Neural cell (in vitro differentiated cells): ENCODE data around the gene CRLF3. TPM values are rescaled to one million over a fixed set of nuclear protein-coding genes. Genes with fewer than 3 reads are reported as not detected.

ENCODE experiments used
- H2AFZ ChIP-seq: fragments of 200-600, 300-800 bp; sonication (generic), shearing (Covaris generic); 2 replicates; pipeline ENCODE4 v1.6.0; 2014; ENCODE audit warnings: low read depth, mild to moderate bottlenecking, antibody characterized with exemption, low read length, moderate library complexity
- H3F3A ChIP-seq: fragments of 200-600 bp; shearing (Covaris generic); 2 replicates; pipeline ENCODE4 v1.6.1; 2016; ENCODE audit warnings: mild to moderate bottlenecking, moderate library complexity, mixed read lengths, antibody characterized with exemption, low read length; ENCODE audit not compliant: insufficient read depth, poor library complexity, severe bottlenecking
- H3K27ac ChIP-seq: fragments of 200-600, 300-800 bp; sonication (generic), shearing (Covaris generic); 2 replicates; pipeline ENCODE4 v1.5.1; 2014; ENCODE audit warnings: mild to moderate bottlenecking, low read length, moderate library complexity
- H3K27me3 ChIP-seq: fragments of 300-800, 200-600 bp; sonication (generic), shearing (Covaris generic); 2 replicates; pipeline ENCODE4 v1.6.0; 2014; ENCODE audit warnings: mild to moderate bottlenecking, low read depth, low read length, moderate library complexity; ENCODE audit not compliant: insufficient read depth
- H3K36me3 ChIP-seq: fragments of 300-800, 200-600 bp; sonication (generic), shearing (Covaris generic); 2 replicates; pipeline ENCODE4 v1.5.1; 2014; ENCODE audit warnings: mild to moderate bottlenecking, antibody characterized with exemption, low read length, moderate library complexity; ENCODE audit not compliant: insufficient read depth
- H3K4me2 ChIP-seq: fragments of 300-800, 200-600 bp; sonication (generic), shearing (Covaris generic); 2 replicates; pipeline ENCODE4 v1.6.0; 2014; ENCODE audit warnings: mild to moderate bottlenecking, low read length
- H3K4me3 ChIP-seq: fragments of 300-800, 200-600 bp; sonication (generic), shearing (Covaris generic); 2 replicates; pipeline ENCODE4 v1.5.1; 2014; ENCODE audit warnings: mild to moderate bottlenecking, low read length, moderate library complexity
- H3K79me2 ChIP-seq: fragments of 200-600 bp; shearing (Covaris generic); replicated peaks from 2 replicates; pipeline ENCODE4 v1.6.0; 2014; ENCODE audit warnings: mild to moderate bottlenecking, low read length, moderate library complexity; ENCODE audit not compliant: insufficient read depth
- H3K9ac ChIP-seq: fragments of 300-800, 200-600 bp; sonication (generic), shearing (Covaris generic); 2 replicates; pipeline ENCODE4 v1.6.1; 2016; ENCODE audit warnings: mild to moderate bottlenecking, low read length, mixed read lengths
- H3K9me2 ChIP-seq: fragments of 200-600 bp; shearing (Covaris generic); 2 replicates; pipeline ENCODE4 v1.6.1; 2016; ENCODE audit warnings: mild to moderate bottlenecking, low read length, mixed read lengths; ENCODE audit not compliant: insufficient read depth
- H3K9me3 ChIP-seq: fragments of 200-600, 300-800 bp; sonication (generic), shearing (Covaris generic); 2 replicates; pipeline ENCODE4 v1.6.1; 2016; ENCODE audit warnings: mild to moderate bottlenecking, mixed run types, low read length, moderate library complexity, mixed read lengths
- H4K20me1 ChIP-seq: fragments of 200-600 bp; shearing (Covaris generic); 2 replicates; pipeline ENCODE4 v1.6.1; 2016; ENCODE audit warnings: mild to moderate bottlenecking, mixed run types; ENCODE audit not compliant: insufficient read depth
- EP300 ChIP-seq: fragments of 450-650 bp; conservative IDR thresholded peaks from 2 replicates; pipeline ENCODE4 v1.6.1; 2014; ENCODE audit warnings: antibody characterized with exemption, mild to moderate bottlenecking, moderate library complexity; ENCODE audit not compliant: poor library complexity, severe bottlenecking
- EZH2 ChIP-seq: fragments of 200-600, 300-800 bp; shearing (Covaris generic), sonication (generic); IDR thresholded peaks from 2 replicates; pipeline ENCODE4 v1.6.1; 2014; ENCODE audit warnings: antibody characterized with exemption, low read length, borderline replicate concordance, mild to moderate bottlenecking; ENCODE audit not compliant: insufficient read depth, poor library complexity, severe bottlenecking
- MXI1 ChIP-seq: fragments of 450-650 bp; conservative IDR thresholded peaks from 2 replicates; pipeline ENCODE4 v1.6.1; 2014; ENCODE audit warnings: antibody characterized with exemption, mild to moderate bottlenecking; ENCODE audit not compliant: poor library complexity, severe bottlenecking
- POLR2AphosphoS5 ChIP-seq: IDR thresholded peaks from 2 replicates; pipeline ENCODE4 v1.6.1; 2012
- RAD21 ChIP-seq: fragments of 450-650 bp; conservative IDR thresholded peaks from 2 replicates; pipeline ENCODE4 v1.6.1; 2014; ENCODE audit warnings: antibody characterized with exemption, mild to moderate bottlenecking, moderate library complexity
- SMC3 ChIP-seq: fragments of 450-650 bp; conservative IDR thresholded peaks from 2 replicates; pipeline ENCODE4 v1.6.1; 2014; ENCODE audit warnings: antibody characterized with exemption, mild to moderate bottlenecking, moderate library complexity; ENCODE audit not compliant: poor library complexity
- TAF1 ChIP-seq: IDR thresholded peaks from 2 replicates; pipeline ENCODE4 v1.6.1; 2012; ENCODE audit warnings: low read depth
- polyA plus RNA-seq: library from polyadenylated mRNA; depleted of rRNA; stranded (reverse); fragments of >200 nt; gene quantifications from 2 replicates; pipeline ENCODE4 v1.2.3, GENCODE V29; 2014
- TF ChIP-seq, protein P1 (sequence below): IDR thresholded peaks from 2 replicates; pipeline ENCODE4 v1.6.1; 2012; ENCODE audit warnings: borderline replicate concordance
- TF ChIP-seq, protein P2 (sequence below): fragments of 450-650 bp; IDR thresholded peaks from 2 replicates; pipeline ENCODE4 v1.5.1; 2014; ENCODE audit warnings: antibody characterized with exemption, mild to moderate bottlenecking, moderate library complexity; ENCODE audit not compliant: poor library complexity, severe bottlenecking

The CRLF3 gene
- polyA plus RNA-seq, 1 donor from 2014 or later: 6.7 TPM

DNA sequence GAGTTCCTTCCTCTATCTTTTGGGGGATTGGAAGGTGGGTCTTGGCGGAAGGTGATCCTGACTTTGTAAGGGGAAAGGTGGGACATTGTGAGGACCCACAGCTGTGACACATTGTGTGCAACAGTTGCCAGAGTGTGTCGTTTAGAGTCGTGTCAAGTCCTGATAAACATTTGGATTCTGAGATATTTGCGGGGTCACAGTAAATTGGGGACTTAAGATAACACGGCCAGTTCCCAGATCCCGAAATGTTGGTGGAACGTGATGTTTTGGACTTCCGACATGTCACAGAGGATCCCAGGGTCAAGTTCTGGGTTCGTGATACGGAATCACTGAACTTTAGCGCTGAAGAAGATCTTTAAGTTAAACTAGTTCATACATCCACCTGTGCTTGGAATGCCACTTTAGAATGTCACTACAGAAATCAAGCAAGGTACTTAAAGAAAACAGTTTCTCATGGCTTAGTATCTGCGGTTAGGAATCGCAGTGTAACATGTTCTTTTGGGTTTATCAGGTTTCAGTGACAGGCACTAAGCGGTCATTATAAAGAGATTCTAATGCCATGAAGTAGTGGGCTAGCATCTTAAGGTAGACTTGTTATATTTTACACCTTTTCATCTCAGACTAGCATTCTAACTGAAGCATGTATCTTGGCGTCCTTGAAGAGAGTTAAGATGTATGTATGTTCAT lies 8.1 kb upstream of the CRLF3 start:
- Histone ChIP-seq H3K27me3 (no peaks in the 10 kb centered on the region), H3F3A (no peaks in the 10 kb centered on the region), H3K9me2 (no peaks in the 10 kb centered on the region), H2AFZ (peak overlapping the region; percentile 68), H4K20me1 (no peaks in the 10 kb centered on the region), H3K79me2 (peaks cover 22% of the 10 kb centered on the region), H3K27ac (no peak overlapping the region), H3K4me2 (peak overlapping the region; percentile 97), H3K4me3 (peak overlapping the region; percentile 90), H3K9ac (peak overlapping the region; percentile 66), H3K9me3 (no peaks in the 10 kb centered on the region), H3K36me3 (no peaks in the 10 kb centered on the region)
- no peak for TF ChIP-seq TAF1
- TF ChIP-seq SMC3: no peak
- no peak for TF ChIP-seq EZH2
- no peak for TF ChIP-seq MXI1
- no peak for TF ChIP-seq EP300
- no peak for TF ChIP-seq POLR2AphosphoS5
- TF ChIP-seq RAD21: no peak
- TF ChIP-seq, protein P1, sequence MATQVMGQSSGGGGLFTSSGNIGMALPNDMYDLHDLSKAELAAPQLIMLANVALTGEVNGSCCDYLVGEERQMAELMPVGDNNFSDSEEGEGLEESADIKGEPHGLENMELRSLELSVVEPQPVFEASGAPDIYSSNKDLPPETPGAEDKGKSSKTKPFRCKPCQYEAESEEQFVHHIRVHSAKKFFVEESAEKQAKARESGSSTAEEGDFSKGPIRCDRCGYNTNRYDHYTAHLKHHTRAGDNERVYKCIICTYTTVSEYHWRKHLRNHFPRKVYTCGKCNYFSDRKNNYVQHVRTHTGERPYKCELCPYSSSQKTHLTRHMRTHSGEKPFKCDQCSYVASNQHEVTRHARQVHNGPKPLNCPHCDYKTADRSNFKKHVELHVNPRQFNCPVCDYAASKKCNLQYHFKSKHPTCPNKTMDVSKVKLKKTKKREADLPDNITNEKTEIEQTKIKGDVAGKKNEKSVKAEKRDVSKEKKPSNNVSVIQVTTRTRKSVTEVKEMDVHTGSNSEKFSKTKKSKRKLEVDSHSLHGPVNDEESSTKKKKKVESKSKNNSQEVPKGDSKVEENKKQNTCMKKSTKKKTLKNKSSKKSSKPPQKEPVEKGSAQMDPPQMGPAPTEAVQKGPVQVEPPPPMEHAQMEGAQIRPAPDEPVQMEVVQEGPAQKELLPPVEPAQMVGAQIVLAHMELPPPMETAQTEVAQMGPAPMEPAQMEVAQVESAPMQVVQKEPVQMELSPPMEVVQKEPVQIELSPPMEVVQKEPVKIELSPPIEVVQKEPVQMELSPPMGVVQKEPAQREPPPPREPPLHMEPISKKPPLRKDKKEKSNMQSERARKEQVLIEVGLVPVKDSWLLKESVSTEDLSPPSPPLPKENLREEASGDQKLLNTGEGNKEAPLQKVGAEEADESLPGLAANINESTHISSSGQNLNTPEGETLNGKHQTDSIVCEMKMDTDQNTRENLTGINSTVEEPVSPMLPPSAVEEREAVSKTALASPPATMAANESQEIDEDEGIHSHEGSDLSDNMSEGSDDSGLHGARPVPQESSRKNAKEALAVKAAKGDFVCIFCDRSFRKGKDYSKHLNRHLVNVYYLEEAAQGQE: no peak
- TF ChIP-seq, protein P2, sequence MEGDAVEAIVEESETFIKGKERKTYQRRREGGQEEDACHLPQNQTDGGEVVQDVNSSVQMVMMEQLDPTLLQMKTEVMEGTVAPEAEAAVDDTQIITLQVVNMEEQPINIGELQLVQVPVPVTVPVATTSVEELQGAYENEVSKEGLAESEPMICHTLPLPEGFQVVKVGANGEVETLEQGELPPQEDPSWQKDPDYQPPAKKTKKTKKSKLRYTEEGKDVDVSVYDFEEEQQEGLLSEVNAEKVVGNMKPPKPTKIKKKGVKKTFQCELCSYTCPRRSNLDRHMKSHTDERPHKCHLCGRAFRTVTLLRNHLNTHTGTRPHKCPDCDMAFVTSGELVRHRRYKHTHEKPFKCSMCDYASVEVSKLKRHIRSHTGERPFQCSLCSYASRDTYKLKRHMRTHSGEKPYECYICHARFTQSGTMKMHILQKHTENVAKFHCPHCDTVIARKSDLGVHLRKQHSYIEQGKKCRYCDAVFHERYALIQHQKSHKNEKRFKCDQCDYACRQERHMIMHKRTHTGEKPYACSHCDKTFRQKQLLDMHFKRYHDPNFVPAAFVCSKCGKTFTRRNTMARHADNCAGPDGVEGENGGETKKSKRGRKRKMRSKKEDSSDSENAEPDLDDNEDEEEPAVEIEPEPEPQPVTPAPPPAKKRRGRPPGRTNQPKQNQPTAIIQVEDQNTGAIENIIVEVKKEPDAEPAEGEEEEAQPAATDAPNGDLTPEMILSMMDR: no peak

DNA sequence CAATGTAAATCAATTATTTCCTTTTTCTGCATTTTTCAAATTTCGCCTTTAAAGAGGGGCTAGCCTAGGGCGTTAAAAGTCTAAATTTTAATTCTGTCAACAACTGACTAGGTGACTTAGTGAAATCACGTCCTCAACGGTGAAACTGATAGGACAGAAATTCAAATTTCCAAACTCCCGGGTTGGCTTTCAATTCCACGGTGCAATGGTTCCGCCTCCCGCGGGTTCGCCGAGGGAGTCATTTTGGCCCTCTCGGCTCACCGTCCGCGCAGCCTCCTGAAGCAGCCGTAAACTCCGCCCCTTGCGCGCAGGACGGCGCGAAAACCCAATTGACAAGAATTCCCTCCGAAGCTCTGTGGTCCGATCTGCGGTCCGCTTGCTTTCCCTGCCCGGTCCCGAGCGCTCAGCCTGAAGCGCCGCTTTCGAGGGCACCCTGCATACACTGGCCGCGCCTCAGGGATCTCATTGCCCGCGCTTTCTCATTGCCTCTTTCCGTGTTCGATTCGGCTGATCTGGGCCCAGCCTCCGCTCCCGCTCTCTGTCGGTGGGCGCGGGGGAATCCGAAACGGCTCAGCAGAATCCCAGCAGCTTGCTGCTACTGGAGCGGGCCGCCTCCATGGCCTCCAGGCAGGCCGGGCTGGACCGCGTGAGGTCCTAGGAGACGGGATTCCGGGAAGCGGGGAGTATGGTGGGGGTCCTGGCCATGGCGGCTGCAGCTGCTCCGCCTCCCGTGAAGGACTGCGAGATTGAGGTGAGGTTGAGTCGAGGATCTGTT lies 7.4 kb upstream of the CRLF3 start, which contains the start of gene ATAD5:
Gene ATAD5 (plus strand): TSS at position 304 of the 775 bp plus-strand sequence. CDS start 382 bp downstream, at position 686.
- peak within 1 kb of the TSS; percentile 97 for H3K4me2 ChIP-seq
- peaks cover 22% of the 10 kb centered on the region for H3K79me2 ChIP-seq
- peak within 1 kb of the TSS; percentile 66 for H3K9ac ChIP-seq
- no peaks in the 10 kb centered on the region for H3F3A ChIP-seq
- no peaks in the 10 kb centered on the region for H4K20me1 ChIP-seq
- H3K36me3 ChIP-seq: no peaks in the 10 kb centered on the region
- TF ChIP-seq RAD21: peak; percentile 50
- TF ChIP-seq, protein P1: no peak
- TF ChIP-seq POLR2AphosphoS5: peak; percentile 77
- TF ChIP-seq EP300: no peak
- TF ChIP-seq SMC3: peak; percentile 62
- TF ChIP-seq, protein P2: no peak
- TF ChIP-seq EZH2: no peak
- TF ChIP-seq MXI1: peak; percentile 92
- TF ChIP-seq TAF1: no peak
- peak within 1 kb of the TSS; percentile 90 for H3K4me3 ChIP-seq
- no peak within 1 kb of the TSS for H3K27ac ChIP-seq
- H3K27me3 ChIP-seq: no peaks in the 10 kb centered on the region
- H2AFZ ChIP-seq: peak within 1 kb of the TSS; percentile 68
- H3K9me3 ChIP-seq: no peaks in the 10 kb centered on the region
- no peaks in the 10 kb centered on the region for H3K9me2 ChIP-seq
